Measurements from ENCODE around the gene GLA.

DNA sequence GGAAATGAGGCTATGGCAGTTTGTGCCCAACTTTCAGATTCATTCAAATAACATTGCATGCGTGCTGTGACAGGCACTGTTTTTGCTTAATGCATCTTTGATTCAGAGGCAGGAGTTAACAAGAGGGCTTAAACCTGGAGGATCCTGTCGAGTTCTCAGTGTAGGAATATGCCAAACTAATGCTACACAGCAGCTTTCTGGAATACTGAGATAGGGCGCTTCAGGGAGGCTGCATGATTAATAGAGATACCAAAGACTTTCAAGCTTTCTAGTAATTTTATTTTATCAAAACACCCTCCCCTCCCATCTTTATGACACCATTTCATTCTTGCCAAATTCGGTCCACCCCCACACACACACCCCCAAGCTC lies 58.5 kb downstream of the GLA start:
- TF ChIP-seq POLR2AphosphoS5 (IDR thresholded peaks at IDR 0.05; ENCODE audit: insufficient read depth, low read depth, low read length) = no peak
- TF ChIP-seq, protein P1, sequence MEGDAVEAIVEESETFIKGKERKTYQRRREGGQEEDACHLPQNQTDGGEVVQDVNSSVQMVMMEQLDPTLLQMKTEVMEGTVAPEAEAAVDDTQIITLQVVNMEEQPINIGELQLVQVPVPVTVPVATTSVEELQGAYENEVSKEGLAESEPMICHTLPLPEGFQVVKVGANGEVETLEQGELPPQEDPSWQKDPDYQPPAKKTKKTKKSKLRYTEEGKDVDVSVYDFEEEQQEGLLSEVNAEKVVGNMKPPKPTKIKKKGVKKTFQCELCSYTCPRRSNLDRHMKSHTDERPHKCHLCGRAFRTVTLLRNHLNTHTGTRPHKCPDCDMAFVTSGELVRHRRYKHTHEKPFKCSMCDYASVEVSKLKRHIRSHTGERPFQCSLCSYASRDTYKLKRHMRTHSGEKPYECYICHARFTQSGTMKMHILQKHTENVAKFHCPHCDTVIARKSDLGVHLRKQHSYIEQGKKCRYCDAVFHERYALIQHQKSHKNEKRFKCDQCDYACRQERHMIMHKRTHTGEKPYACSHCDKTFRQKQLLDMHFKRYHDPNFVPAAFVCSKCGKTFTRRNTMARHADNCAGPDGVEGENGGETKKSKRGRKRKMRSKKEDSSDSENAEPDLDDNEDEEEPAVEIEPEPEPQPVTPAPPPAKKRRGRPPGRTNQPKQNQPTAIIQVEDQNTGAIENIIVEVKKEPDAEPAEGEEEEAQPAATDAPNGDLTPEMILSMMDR (IDR thresholded peaks at IDR 0.05; ENCODE audit: extremely low read depth in 1 of 2, insufficient read depth in 1 of 2, low read depth in 1 of 2, low read length in 2 of 2) = no peak
- TF ChIP-seq, protein P2, sequence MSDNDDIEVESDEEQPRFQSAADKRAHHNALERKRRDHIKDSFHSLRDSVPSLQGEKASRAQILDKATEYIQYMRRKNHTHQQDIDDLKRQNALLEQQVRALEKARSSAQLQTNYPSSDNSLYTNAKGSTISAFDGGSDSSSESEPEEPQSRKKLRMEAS (IDR thresholded peaks at IDR 0.05; ENCODE audit: insufficient read depth, insufficient read length) = no peak
- TF ChIP-seq GATA2 (IDR thresholded peaks at IDR 0.05; ENCODE audit: insufficient read depth, insufficient read length, low read depth, low read length) = no peak
- TF ChIP-seq POLR2A (IDR thresholded peaks at IDR 0.05; ENCODE audit: low read depth, low read length) = no peak
- no peak for TF ChIP-seq EZH2 (IDR thresholded peaks at IDR 0.05; ENCODE audit: borderline replicate concordance, low read depth, low read length, severe bottlenecking)
